ENCODE results near the gene RNF182. TPM values are rescaled to one million over a fixed set of nuclear protein-coding genes. Genes with fewer than 3 reads are reported as not detected.

Gene RNF182
- total RNA-seq, 2 experiments from 2014 or later = not detected

DNA sequence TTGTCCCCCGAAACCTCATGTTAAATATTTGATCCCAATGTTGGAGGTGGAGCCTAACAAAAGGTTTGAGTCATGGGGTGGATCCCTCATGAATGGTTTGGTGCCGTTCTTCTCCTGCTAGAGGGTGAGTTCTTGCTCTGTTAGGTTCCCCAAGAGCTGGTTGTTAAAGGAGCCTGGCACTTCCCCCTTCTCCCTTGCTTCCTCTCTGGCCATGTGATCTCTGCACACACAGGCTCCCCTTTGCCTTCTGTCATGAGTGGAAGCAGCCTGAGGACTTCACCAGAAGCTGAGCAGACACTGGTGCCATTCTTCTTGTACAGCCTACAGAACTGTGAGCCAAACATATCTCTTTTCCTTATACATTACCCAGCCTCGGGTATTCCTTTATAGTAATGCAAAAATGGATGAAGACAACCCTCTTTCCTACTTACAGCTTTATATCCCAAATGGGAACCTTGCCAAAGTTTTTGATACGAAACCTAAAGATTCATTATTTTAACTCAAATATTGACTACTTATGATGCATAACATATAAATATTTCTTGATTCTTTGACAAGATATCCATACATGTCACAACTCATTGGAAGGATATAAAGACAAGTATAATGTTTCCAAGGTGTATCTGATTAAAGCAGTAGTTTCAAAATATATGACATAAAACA is 61.0 kb downstream of the RNF182 start:
- Mint-ChIP-seq H3K27me3 (peaks cover 57% of the 10 kb centered on the region), H3K36me3 (ENCODE audit: low read depth) (no peaks in the 10 kb centered on the region), H3K9me3 (no peaks in the 10 kb centered on the region), H3K27ac (no peak overlapping the region), H3K4me3 (no peak overlapping the region), H3K4me1 (no peaks in the 10 kb centered on the region)
- no peak for DNase-seq
- CTCF ChIA-PET = no interaction called here
- POLR2A ChIA-PET = no interaction called here

DNA sequence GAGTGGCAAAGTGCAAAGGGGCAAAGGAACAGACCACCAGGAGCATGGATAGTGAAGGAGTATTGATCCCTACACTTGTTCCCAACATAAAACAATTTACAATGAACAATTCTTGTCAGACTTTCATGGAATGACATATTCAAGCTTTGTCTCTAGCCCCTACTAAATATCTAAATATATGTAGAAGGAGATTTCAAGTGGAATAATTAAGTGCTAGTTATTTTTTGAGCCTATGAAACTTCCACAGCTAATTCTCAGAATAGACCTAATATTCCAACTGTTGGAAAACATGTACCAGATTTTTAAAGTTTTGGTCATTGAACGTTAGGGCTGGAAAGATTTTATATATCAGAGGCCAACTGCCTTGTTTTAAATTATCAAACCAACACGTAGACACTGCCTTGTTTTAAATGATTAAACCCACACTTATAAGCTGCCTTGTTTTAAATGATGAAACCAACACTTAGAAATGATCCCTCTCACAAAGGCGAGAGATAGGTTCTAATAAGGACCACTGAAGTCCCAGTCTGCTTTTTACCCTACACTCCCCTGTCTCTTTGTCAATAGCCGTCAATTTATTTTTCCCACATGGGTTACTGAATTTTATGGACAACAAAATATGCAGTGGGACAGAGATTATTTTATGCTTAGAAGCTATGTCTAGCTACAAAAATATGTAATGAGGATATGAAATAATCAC is 62.1 kb downstream of the RNF182 start:
- H3K36me3 Mint-ChIP-seq (ENCODE audit: low read depth) = no peaks in the 10 kb centered on the region
- H3K4me3 Mint-ChIP-seq = no peak overlapping the region
- no peaks in the 10 kb centered on the region for H3K4me1 Mint-ChIP-seq
- POLR2A ChIA-PET = no interaction called here
- CTCF ChIA-PET = interaction anchor here (0.6 to 1.2 kb wide), 2 partner anchors 12 to 351 kb away, joined by 3 read pairs; no protein-coding TSS in a partner anchor
- peaks cover 52% of the 10 kb centered on the region for H3K27me3 Mint-ChIP-seq
- H3K9me3 Mint-ChIP-seq = no peaks in the 10 kb centered on the region
- DNase-seq = no peak
- no peak overlapping the region for H3K27ac Mint-ChIP-seq

- H3K4me3 Mint-ChIP-seq = no peak overlapping the region
- no peaks in the 10 kb centered on the region for H3K9me3 Mint-ChIP-seq
- no peak overlapping the region for H3K27ac Mint-ChIP-seq
- no peak for DNase-seq
- ChIA-PET POLR2A (no interaction called here), CTCF (interaction anchor here (1.2 kb wide), 1 partner anchor 11 kb away, joined by 3 read pairs; no protein-coding TSS in a partner anchor)
- H3K27me3 Mint-ChIP-seq = peaks cover 46% of the 10 kb centered on the region
- H3K36me3 Mint-ChIP-seq (ENCODE audit: low read depth) = no peaks in the 10 kb centered on the region
- H3K4me1 Mint-ChIP-seq = no peaks in the 10 kb centered on the region
Measured at GRCh38 chr6:13987400-13987865, 62.7 kb downstream of the RNF182 start.

GRCh38 chr6:13988049-13988738 is 63.4 kb downstream of the RNF182 start:
- Mint-ChIP-seq H3K4me3 (no peak overlapping the region), H3K27ac (no peak overlapping the region), H3K4me1 (no peaks in the 10 kb centered on the region), H3K27me3 (peaks cover 49% of the 10 kb centered on the region), H3K36me3 (ENCODE audit: low read depth) (no peaks in the 10 kb centered on the region), H3K9me3 (no peaks in the 10 kb centered on the region)
- CTCF ChIA-PET = interaction anchor here (0.5 to 1.2 kb wide), 3 partner anchors 10 to 1315 kb away, joined by 3 to 5 read pairs (median 4); no protein-coding TSS in a partner anchor
- DNase-seq = no peak
- POLR2A ChIA-PET = no interaction called here

- ChIA-PET CTCF (interaction anchor here (0.5 to 0.7 kb wide), 2 partner anchors 123 to 1315 kb away, joined by 4 to 5 read pairs; no protein-coding TSS in a partner anchor), POLR2A (no interaction called here)
- no peak overlapping the region for H3K27ac Mint-ChIP-seq
- no peak for DNase-seq
- H3K4me3 Mint-ChIP-seq = no peak overlapping the region
- peaks cover 49% of the 10 kb centered on the region for H3K27me3 Mint-ChIP-seq
- H3K4me1 Mint-ChIP-seq = no peaks in the 10 kb centered on the region
- no peaks in the 10 kb centered on the region for H3K36me3 Mint-ChIP-seq (ENCODE audit: low read depth)
- H3K9me3 Mint-ChIP-seq = no peaks in the 10 kb centered on the region
Measured at GRCh38 chr6:13988908-13989307, 64.2 kb downstream of the RNF182 start.

DNA sequence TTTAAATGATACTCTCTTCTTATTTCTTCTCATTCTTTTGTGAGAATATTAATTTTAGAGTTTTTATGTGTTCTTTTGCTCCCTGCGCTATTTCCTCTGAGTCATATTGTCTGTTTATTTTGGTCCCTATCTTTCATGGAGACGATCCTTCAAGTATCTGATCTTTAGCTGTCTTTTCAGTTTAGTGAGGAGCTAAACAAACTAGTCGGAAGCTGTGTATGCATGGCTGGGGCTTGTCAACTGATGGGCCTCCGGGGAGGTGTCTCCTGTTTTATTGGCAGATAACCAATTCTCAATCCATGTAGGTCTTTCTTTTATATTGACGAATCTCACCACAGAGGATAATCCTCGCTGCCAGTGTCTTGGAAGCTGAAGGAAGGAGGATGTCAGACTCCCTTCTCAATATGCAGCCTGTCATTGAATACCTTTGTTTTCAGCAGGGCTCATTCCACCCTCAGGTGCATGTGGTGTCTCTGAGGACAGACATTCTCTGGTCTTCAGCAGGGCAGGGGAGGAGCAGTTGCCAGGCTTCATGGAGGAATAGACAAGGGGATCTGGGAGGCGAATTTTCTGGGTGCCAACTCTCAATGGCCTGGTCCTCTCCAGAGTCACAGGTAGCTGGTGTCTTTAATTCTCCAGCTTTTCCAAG is 64.9 kb downstream of the RNF182 start:
- Mint-ChIP-seq H3K27ac (no peak overlapping the region), H3K36me3 (ENCODE audit: low read depth) (no peaks in the 10 kb centered on the region), H3K4me1 (no peaks in the 10 kb centered on the region), H3K27me3 (peaks cover 48% of the 10 kb centered on the region), H3K4me3 (no peak overlapping the region), H3K9me3 (no peaks in the 10 kb centered on the region)
- no peak for DNase-seq
- ChIA-PET POLR2A (no interaction called here), CTCF (no interaction called here)

- Mint-ChIP-seq H3K9me3 (no peaks in the 10 kb centered on the region), H3K4me3 (no peak overlapping the region), H3K27me3 (peaks cover 51% of the 10 kb centered on the region), H3K36me3 (ENCODE audit: low read depth) (no peaks in the 10 kb centered on the region), H3K27ac (no peak overlapping the region), H3K4me1 (no peaks in the 10 kb centered on the region)
- DNase-seq = no peak
- ChIA-PET CTCF (no interaction called here), POLR2A (no interaction called here)
Measured at GRCh38 chr6:13990796-13991195, 66.0 kb downstream of the RNF182 start.

GRCh38 chr6:13991393-13991792 is 66.6 kb downstream of the RNF182 start:
- ChIA-PET POLR2A (no interaction called here), CTCF (no interaction called here)
- H3K36me3 Mint-ChIP-seq (ENCODE audit: low read depth) = no peaks in the 10 kb centered on the region
- no peak for DNase-seq
- no peak overlapping the region for H3K27ac Mint-ChIP-seq
- no peaks in the 10 kb centered on the region for H3K4me1 Mint-ChIP-seq
- no peak overlapping the region for H3K4me3 Mint-ChIP-seq
- H3K9me3 Mint-ChIP-seq = no peaks in the 10 kb centered on the region
- peaks cover 50% of the 10 kb centered on the region for H3K27me3 Mint-ChIP-seq

- CTCF ChIA-PET = no interaction called here
- no peaks in the 10 kb centered on the region for H3K4me1 Mint-ChIP-seq
- H3K27ac Mint-ChIP-seq = no peak overlapping the region
- no peaks in the 10 kb centered on the region for H3K9me3 Mint-ChIP-seq
- POLR2A ChIA-PET = no interaction called here
- H3K27me3 Mint-ChIP-seq = peaks cover 43% of the 10 kb centered on the region
- DNase-seq = no peak
- H3K36me3 Mint-ChIP-seq (ENCODE audit: low read depth) = no peaks in the 10 kb centered on the region
- no peak overlapping the region for H3K4me3 Mint-ChIP-seq
Measured at GRCh38 chr6:13992417-13993055, 67.8 kb downstream of the RNF182 start.

DNA sequence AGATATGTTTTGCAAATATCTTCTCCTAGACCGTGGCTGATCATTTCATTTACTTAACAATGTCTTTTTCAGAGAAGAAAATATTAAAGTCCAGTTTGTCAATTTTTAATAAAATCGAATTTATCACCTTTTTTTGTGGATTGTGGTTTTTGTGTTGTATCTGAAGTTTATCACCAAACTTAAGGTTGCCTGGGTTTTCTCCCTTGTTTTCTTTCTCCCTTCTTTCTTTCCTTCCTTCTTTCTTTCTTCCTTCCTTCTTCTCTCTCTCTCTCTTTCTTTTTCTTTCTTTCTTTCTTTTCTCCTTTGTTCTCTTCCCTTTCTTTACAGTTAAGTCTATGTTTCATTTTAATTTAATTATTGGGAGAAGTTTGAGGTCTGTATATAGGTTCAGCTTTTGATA is 68.7 kb downstream of the RNF182 start:
- CTCF ChIA-PET = no interaction called here
- H3K27me3 Mint-ChIP-seq = peaks cover 42% of the 10 kb centered on the region
- no peaks in the 10 kb centered on the region for H3K9me3 Mint-ChIP-seq

GRCh38 chr6:13998356-13998755 is 73.6 kb downstream of the RNF182 start:
- DNase-seq = no peak
- CTCF ChIA-PET = interaction anchor here (0.9 to 1.1 kb wide), 2 partner anchors 11 to 23 kb away, joined by 3 read pairs; no protein-coding TSS in a partner anchor
- no peaks in the 10 kb centered on the region for H3K36me3 Mint-ChIP-seq (ENCODE audit: low read depth)
- H3K27me3 Mint-ChIP-seq = peaks cover 35% of the 10 kb centered on the region
- no peaks in the 10 kb centered on the region for H3K4me1 Mint-ChIP-seq
- no peaks in the 10 kb centered on the region for H3K9me3 Mint-ChIP-seq
- H3K27ac Mint-ChIP-seq = no peak overlapping the region
- no peak overlapping the region for H3K4me3 Mint-ChIP-seq
- POLR2A ChIA-PET = no interaction called here

More for the DNA sequence above, 68.7 kb downstream of the RNF182 start:
- no peak for DNase-seq
- H3K4me3 Mint-ChIP-seq = no peak overlapping the region
- H3K27ac Mint-ChIP-seq = no peak overlapping the region
- no peaks in the 10 kb centered on the region for H3K36me3 Mint-ChIP-seq (ENCODE audit: low read depth)
- no peaks in the 10 kb centered on the region for H3K4me1 Mint-ChIP-seq
- POLR2A ChIA-PET = no interaction called here

- DNase-seq = no peak
- Mint-ChIP-seq H3K4me1 (no peaks in the 10 kb centered on the region), H3K27me3 (peaks cover 20% of the 10 kb centered on the region), H3K36me3 (ENCODE audit: low read depth) (no peaks in the 10 kb centered on the region), H3K4me3 (no peak overlapping the region), H3K9me3 (no peaks in the 10 kb centered on the region), H3K27ac (no peak overlapping the region)
- ChIA-PET POLR2A (no interaction called here), CTCF (no interaction called here)
Measured at GRCh38 chr6:14000901-14001300, 76.1 kb downstream of the RNF182 start.
